Neural progenitor cell (in vitro differentiated cells): Measurements from ENCODE around the gene AFF2.

Source experiments
- CTCF ChIP-seq: fragments of 200-600 bp; sonication (generic); IDR thresholded peaks from 2 replicates; pipeline ENCODE4 v1.5.1; 2017; ENCODE audit warnings: antibody characterized with exemption, mild to moderate bottlenecking
- EZH2 ChIP-seq: fragments of 200-600 bp; sonication (generic); IDR thresholded peaks from 2 replicates; pipeline ENCODE4 v1.6.1; 2017; ENCODE audit warnings: antibody characterized with exemption, mild to moderate bottlenecking, moderate library complexity

DNA sequence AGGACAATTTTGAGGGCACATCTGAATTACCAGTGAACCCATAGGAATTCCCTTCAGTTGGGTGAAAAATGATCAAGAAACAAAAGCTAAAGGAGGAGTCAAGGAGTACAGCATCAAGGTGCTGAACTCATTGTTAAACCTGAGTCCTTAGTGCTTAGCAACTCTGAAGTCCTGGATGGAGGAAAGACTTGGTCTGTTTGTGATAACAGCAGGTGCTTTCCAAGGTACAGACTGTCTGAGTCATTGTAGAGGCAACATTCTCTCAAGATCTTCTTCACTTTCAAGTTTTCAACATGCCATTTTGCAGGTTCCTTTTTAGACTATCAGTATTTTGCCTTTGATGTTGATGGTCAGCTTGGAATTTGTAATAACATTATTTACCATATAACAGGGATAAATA is 293.9 kb downstream of the AFF2 start:
- TF ChIP-seq CTCF (no peak), EZH2 (no peak)
